ENCODE data around the gene KDM3A. TPM values are rescaled to one million over a fixed set of nuclear protein-coding genes. Genes with fewer than 3 reads are reported as not detected.

The KDM3A gene
- total RNA-seq, 1 experiment from 2014 or later, result 31.8 TPM

GRCh38 chr2:86426271-86426670 lies 14.9 kb upstream of the KDM3A start:
- H3K4me1 ChIP-seq (replicated peaks; ENCODE audit: insufficient read depth), result no peaks in the 10 kb centered on the region
- H3F3A ChIP-seq (ENCODE audit: insufficient read depth, low read depth), result no peaks in the 10 kb centered on the region
- DNase-seq, result no peak
- POLR2A ChIA-PET (ENCODE audit: unreplicated experiment), result no interaction called here
- no peak overlapping the region for H3K4me3 ChIP-seq
- H3K27ac ChIP-seq, result no peak overlapping the region
- no peak overlapping the region for H3K4me2 ChIP-seq
- peaks cover 11% of the 10 kb centered on the region; the same call in 1 of the 2 replicates for H3K27me3 ChIP-seq (ENCODE audit: insufficient read depth, low read depth)
- CTCF ChIA-PET, result no interaction called here
- no peaks in the 10 kb centered on the region for H3K9me3 ChIP-seq (ENCODE audit: insufficient read depth, low read depth)
- H4K20me1 ChIP-seq (ENCODE audit: insufficient read depth), result no peaks in the 10 kb centered on the region
- TF ChIP-seq EZH2 (IDR thresholded peaks at IDR 0.05; ENCODE audit: low read depth), result no peak
- no peak for TF ChIP-seq CTCF (conservative IDR thresholded peaks at IDR 0.05)
- intact Hi-C loops (cut with micrococcal nuclease; ENCODE audit: unreplicated experiment), result no loop called here
- H2AFZ ChIP-seq, result no peak overlapping the region
- H3K79me2 ChIP-seq (ENCODE audit: low read depth), result no peaks in the 10 kb centered on the region
- H3K9me2 ChIP-seq (ENCODE audit: insufficient read depth), result no peaks in the 10 kb centered on the region
- no peaks in the 10 kb centered on the region for H3K36me3 ChIP-seq (ENCODE audit: low read depth)
- no TSS peak for BruUV-seq (replicated peaks)

GRCh38 chr2:86429335-86429734 lies 11.8 kb upstream of the KDM3A start:
- POLR2A ChIA-PET (ENCODE audit: unreplicated experiment), result no interaction called here
- Histone ChIP-seq H3K36me3 (ENCODE audit: low read depth) (no peaks in the 10 kb centered on the region), H4K20me1 (ENCODE audit: insufficient read depth) (no peaks in the 10 kb centered on the region), H3K9me3 (ENCODE audit: insufficient read depth, low read depth) (no peaks in the 10 kb centered on the region), H3K4me3 (no peak overlapping the region), H3K27me3 (ENCODE audit: insufficient read depth, low read depth) (peaks cover 5% of the 10 kb centered on the region; the same call in 1 of the 2 replicates), H2AFZ (no peak overlapping the region), H3K27ac (no peak overlapping the region), H3K4me1 (replicated peaks; ENCODE audit: insufficient read depth) (no peaks in the 10 kb centered on the region), H3K79me2 (ENCODE audit: low read depth) (no peaks in the 10 kb centered on the region), H3F3A (ENCODE audit: insufficient read depth, low read depth) (no peaks in the 10 kb centered on the region), H3K9me2 (ENCODE audit: insufficient read depth) (no peaks in the 10 kb centered on the region), H3K4me2 (no peak overlapping the region)
- no peak for DNase-seq
- CTCF ChIA-PET, result no interaction called here
- no TSS peak for BruUV-seq (replicated peaks)
- no peak for TF ChIP-seq CTCF (conservative IDR thresholded peaks at IDR 0.05)
- TF ChIP-seq EZH2 (IDR thresholded peaks at IDR 0.05; ENCODE audit: low read depth), result no peak
- intact Hi-C loops (cut with micrococcal nuclease; ENCODE audit: unreplicated experiment), result no loop called here

GRCh38 chr2:86430368-86430767 lies 10.8 kb upstream of the KDM3A start:
- Histone ChIP-seq H3K4me2 (no peak overlapping the region), H3K9me3 (ENCODE audit: insufficient read depth, low read depth) (no peaks in the 10 kb centered on the region), H3K4me1 (replicated peaks; ENCODE audit: insufficient read depth) (no peaks in the 10 kb centered on the region), H3K9me2 (ENCODE audit: insufficient read depth) (no peaks in the 10 kb centered on the region), H3K4me3 (no peak overlapping the region), H4K20me1 (ENCODE audit: insufficient read depth) (no peaks in the 10 kb centered on the region), H2AFZ (no peak overlapping the region), H3F3A (ENCODE audit: insufficient read depth, low read depth) (no peaks in the 10 kb centered on the region), H3K79me2 (ENCODE audit: low read depth) (no peaks in the 10 kb centered on the region), H3K27me3 (ENCODE audit: insufficient read depth, low read depth) (peaks cover 5% of the 10 kb centered on the region; the same call in 1 of the 2 replicates), H3K36me3 (ENCODE audit: low read depth) (no peaks in the 10 kb centered on the region), H3K27ac (no peak overlapping the region)
- TF ChIP-seq CTCF (conservative IDR thresholded peaks at IDR 0.05) (no peak), EZH2 (IDR thresholded peaks at IDR 0.05; ENCODE audit: low read depth) (no peak)
- ChIA-PET CTCF (no interaction called here), POLR2A (ENCODE audit: unreplicated experiment) (no interaction called here)
- intact Hi-C loops (cut with micrococcal nuclease; ENCODE audit: unreplicated experiment), result no loop called here
- BruUV-seq (replicated peaks), result no TSS peak
- no peak for DNase-seq

Measured in PC-9 (cell line).